Thyroid gland (tissue), 4 donors: ENCODE data around the gene ZNF678. TPM values are rescaled to one million over a fixed set of nuclear protein-coding genes. Genes with fewer than 3 reads are reported as not detected.

Source experiments
- DNase-seq, 2 donors: peaks; one replicate each; pipeline ENCODE4 v3.0.0-alpha.2; 2019
- H3K27ac ChIP-seq, 3 donors: fragments of 200-600 bp; sonication (generic); 1 replicate in 2 of 3; 2 replicates in 1 of 3; pipeline ENCODE4 v1.5.1; 2016 to 2019; ENCODE audit warnings: mild to moderate bottlenecking in 1 of 3, moderate library complexity in 1 of 3
- H3K27me3 ChIP-seq: fragments of 200-600 bp; sonication (generic); one replicate; pipeline ENCODE4 v1.5.1; 2019
- H3K36me3 ChIP-seq, 2 donors: fragments of 200-600 bp; sonication (generic); one replicate each; pipeline ENCODE4 v1.5.1; 2016 to 2019
- H3K4me1 ChIP-seq, 2 donors: fragments of 200-600 bp; sonication (generic); one replicate each; pipeline ENCODE4 v1.5.1; 2017 to 2019
- H3K4me3 ChIP-seq, 3 donors: fragments of 200-600 bp; sonication (generic); replicated peaks in 1 of 3; 1 replicate in 2 of 3; 2 replicates in 1 of 3; pipeline ENCODE4 v1.5.1; 2016; ENCODE audit warnings: mild to moderate bottlenecking in 1 of 3
- H3K9me3 ChIP-seq: fragments of 200-600 bp; sonication (generic); one replicate; pipeline ENCODE4 v1.5.1; 2017
- CTCF ChIP-seq, 6 experiments: fragments of 200-600 bp in 3 of 6; fragments of 450-650 bp in 3 of 6; sonication (generic) in 3 of 6; IDR thresholded peaks; one replicate each; pipeline ENCODE4 v1.5.1; 2016 to 2019; ENCODE audit warnings: antibody characterized with exemption in 6 of 6, mild to moderate bottlenecking in 2 of 6, inconsistent platforms in 1 of 6, moderate library complexity in 1 of 6
- POLR2A ChIP-seq, 2 donors: fragments of 450-650 bp; IDR thresholded peaks; one replicate each; pipeline ENCODE4 v1.6.1; 2017; ENCODE audit warnings: antibody characterized with exemption in 2 of 2, mild to moderate bottlenecking in 2 of 2, moderate library complexity in 1 of 2
- WGBS, 2 donors: methylation state at CpG; one replicate each; pipeline ENCODE4 v1.1.5; 2017; 5-methylcytosine and 5-hydroxymethylcytosine counted together
- intact Hi-C: fragments of 100-400 bp; cut with DNase I; formaldehyde crosslinking; loops from one replicate; pipeline ENCODE4 v1.15.1; 2023
- small RNA-seq: library from RNA; depleted of rRNA; stranded (forward); fragments of <200 nt; gene quantifications from one replicate; pipeline ENCODE3, GENCODE V24; 2016
- total RNA-seq, 4 donors: library from RNA; depleted of rRNA; stranded (reverse); fragments of >200 nt; gene quantifications; one replicate each; pipeline ENCODE4 v1.2.3, GENCODE V29; 2016

Gene ZNF678
- total RNA-seq, 4 donors from 2014 or later = 15.9 to 35.4 (median 23.9) TPM

GRCh38 chr1:227725046-227725445 is 161.7 kb downstream of the ZNF678 start:
- intact Hi-C loops = no loop called here
- Histone ChIP-seq H3K27me3 (no peaks in the 10 kb centered on the region), H3K4me1 (peaks cover 15 to 20% of the 10 kb centered on the region in 2 donors), H3K9me3 (no peaks in the 10 kb centered on the region), H3K36me3 (no peaks in the 10 kb centered on the region), H3K27ac (no peak overlapping the region), H3K4me3 (no peak overlapping the region)
- WGBS, 2 donors = 61 to 72% methylated on average over 2 of the region's 2 CpGs
- TF ChIP-seq CTCF (IDR thresholded peaks at IDR 0.05) (no peak), POLR2A (IDR thresholded peaks at IDR 0.05) (no peak)
- DNase-seq = no peak

GRCh38 chr1:227726318-227726717 is 163.0 kb downstream of the ZNF678 start:
- Histone ChIP-seq H3K36me3 (no peaks in the 10 kb centered on the region), H3K4me1 (peaks cover 22 to 30% of the 10 kb centered on the region in 2 donors), H3K27ac (no peak overlapping the region), H3K9me3 (no peaks in the 10 kb centered on the region), H3K4me3 (no peak overlapping the region), H3K27me3 (no peaks in the 10 kb centered on the region)
- WGBS, 2 donors = 82 to 92% methylated on average over 3 of the region's 3 CpGs
- TF ChIP-seq CTCF (IDR thresholded peaks at IDR 0.05) = no peak
- no peak for TF ChIP-seq POLR2A (IDR thresholded peaks at IDR 0.05)
- DNase-seq = no peak
- intact Hi-C loops = no loop called here

Small RNAs within 50 kb of the gene (small RNA-seq; reads per million reads assigned to genes)
- 2.7 reads per million, percentile 70 among the genes with 10 or more reads in this experiment for gene RNA5SP77

Other genes starting within 250 kb of the ZNF678 start
- 10 to 100 TPM; 25.0 to 50.0 (median 30.5) TPM for gene CDC42BPA, start 245.1 kb upstream of the ZNF678 start, total RNA-seq
- 10 to 100 TPM; 20.6 to 31.7 (median 28.8) TPM for gene JMJD4, start 171.7 kb downstream of the ZNF678 start, total RNA-seq
- 10 to 100 TPM; 50.4 to 72.6 (median 65.0) TPM for gene SNAP47, start 171.9 kb downstream of the ZNF678 start, total RNA-seq